Smooth muscle cell (in vitro differentiated cells): ENCODE measurements around the gene MSN. TPM values are rescaled to one million over a fixed set of nuclear protein-coding genes. Genes with fewer than 3 reads are reported as not detected.
A peak's percentile ranks its signal among the peaks of the same experiment; 100 is the strongest.

Experiments used
- DNase-seq: peaks from one replicate; lab custom pipeline; 2025; ENCODE audit not compliant: unreplicated experiment; lab: John Stamatoyannopoulos, UW
- H2AFZ ChIP-seq: fragments of 200-600 bp; sonication (generic); 2 replicates; pipeline ENCODE4 v1.6.0; 2016; ENCODE audit warnings: antibody characterized with exemption, low read depth, mild to moderate bottlenecking
- H3F3A ChIP-seq: fragments of 200-600 bp; sonication (generic); 2 replicates; pipeline ENCODE4 v1.6.0; 2017; ENCODE audit warnings: antibody characterized with exemption, low read depth
- H3K27ac ChIP-seq: fragments of 200-600 bp; sonication (generic); 2 replicates; pipeline ENCODE4 v1.5.1; 2016; ENCODE audit warnings: low read depth, mild to moderate bottlenecking
- H3K27me3 ChIP-seq: fragments of 200-600 bp; sonication (generic); 2 replicates; pipeline ENCODE4 v1.6.1; 2016; ENCODE audit warnings: low read depth, mild to moderate bottlenecking
- H3K36me3 ChIP-seq: fragments of 200-600 bp; sonication (generic); 2 replicates; pipeline ENCODE4 v1.5.1; 2016; ENCODE audit warnings: low read depth
- H3K4me1 ChIP-seq: fragments of 200-600 bp; sonication (generic); 2 replicates; pipeline ENCODE4 v1.5.1; 2016; ENCODE audit warnings: low read depth
- H3K4me2 ChIP-seq: fragments of 200-600 bp; sonication (generic); 2 replicates; pipeline ENCODE4 v1.6.0; 2016; ENCODE audit warnings: mild to moderate bottlenecking
- H3K4me3 ChIP-seq: fragments of 200-600 bp; sonication (generic); 2 replicates; pipeline ENCODE4 v1.5.1; 2016; ENCODE audit warnings: mild to moderate bottlenecking
- H3K79me2 ChIP-seq: fragments of 200-600 bp; sonication (generic); 2 replicates; pipeline ENCODE4 v1.6.0; 2016; ENCODE audit warnings: low read depth, mild to moderate bottlenecking
- H3K9ac ChIP-seq: fragments of 200-600 bp; sonication (generic); 2 replicates; pipeline ENCODE4 v1.6.0; 2016; ENCODE audit warnings: low read depth
- H3K9me3 ChIP-seq: fragments of 200-600 bp; sonication (generic); replicated peaks from 2 replicates; pipeline ENCODE4 v1.5.1; 2016; ENCODE audit warnings: low read depth
- H4K20me1 ChIP-seq: fragments of 200-600 bp; sonication (generic); 2 replicates; pipeline ENCODE4 v1.6.0; 2016; ENCODE audit warnings: low read depth
- WGBS: methylation state at CpG from one replicate; pipeline ENCODE4 v1.1.7; 2016; ENCODE audit warnings: low lambda C conversion rate; 5-methylcytosine and 5-hydroxymethylcytosine counted together
- polyA plus RNA-seq: library from polyadenylated mRNA; unstranded; fragments of >200 nt; fragmentation: Nextera tagmentation; extraction: Ambion mirVana; gene quantifications from 2 replicates; pipeline ENCODE4 v1.2.1, GENCODE V29; 2016
- total RNA-seq: library from RNA; depleted of rRNA; stranded (reverse); fragments of >200 nt; gene quantifications from 2 replicates; pipeline ENCODE4 v1.2.3, GENCODE V29; 2014
- TF ChIP-seq, protein P1 (sequence below): fragments of 200-600 bp; sonication (generic); IDR thresholded peaks from 2 replicates; pipeline ENCODE4 v1.5.1; 2017; ENCODE audit warnings: borderline replicate concordance, mild to moderate bottlenecking, antibody characterized with exemption; ENCODE audit not compliant: insufficient read depth, poor library complexity, severe bottlenecking

Gene MSN
- total and polyA plus RNA-seq, 2 experiments from 2014 or later: 355 to 416 TPM

DNA sequence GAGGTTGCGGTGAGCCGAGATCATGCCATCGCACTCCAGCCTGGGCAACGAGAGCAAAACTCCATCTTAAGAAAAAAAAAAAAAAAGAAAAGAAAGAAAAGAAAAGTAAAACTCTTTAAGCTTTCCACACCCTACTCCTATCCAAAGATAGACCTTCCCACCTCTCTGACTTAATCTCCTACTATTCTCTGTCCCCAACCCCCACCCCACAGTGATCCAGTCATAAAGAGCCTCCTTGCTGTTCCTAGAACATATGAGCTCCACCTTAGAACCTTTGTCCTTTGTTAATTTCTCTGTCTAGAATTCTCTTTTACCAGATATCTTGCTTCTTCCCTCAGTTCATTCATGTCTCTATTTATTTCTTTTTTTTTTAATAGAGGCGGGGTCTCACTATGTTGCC, 30.1 kb upstream of the MSN start:
- H3K9me3 ChIP-seq: no peaks in the 10 kb centered on the region
- TF ChIP-seq, protein P1, sequence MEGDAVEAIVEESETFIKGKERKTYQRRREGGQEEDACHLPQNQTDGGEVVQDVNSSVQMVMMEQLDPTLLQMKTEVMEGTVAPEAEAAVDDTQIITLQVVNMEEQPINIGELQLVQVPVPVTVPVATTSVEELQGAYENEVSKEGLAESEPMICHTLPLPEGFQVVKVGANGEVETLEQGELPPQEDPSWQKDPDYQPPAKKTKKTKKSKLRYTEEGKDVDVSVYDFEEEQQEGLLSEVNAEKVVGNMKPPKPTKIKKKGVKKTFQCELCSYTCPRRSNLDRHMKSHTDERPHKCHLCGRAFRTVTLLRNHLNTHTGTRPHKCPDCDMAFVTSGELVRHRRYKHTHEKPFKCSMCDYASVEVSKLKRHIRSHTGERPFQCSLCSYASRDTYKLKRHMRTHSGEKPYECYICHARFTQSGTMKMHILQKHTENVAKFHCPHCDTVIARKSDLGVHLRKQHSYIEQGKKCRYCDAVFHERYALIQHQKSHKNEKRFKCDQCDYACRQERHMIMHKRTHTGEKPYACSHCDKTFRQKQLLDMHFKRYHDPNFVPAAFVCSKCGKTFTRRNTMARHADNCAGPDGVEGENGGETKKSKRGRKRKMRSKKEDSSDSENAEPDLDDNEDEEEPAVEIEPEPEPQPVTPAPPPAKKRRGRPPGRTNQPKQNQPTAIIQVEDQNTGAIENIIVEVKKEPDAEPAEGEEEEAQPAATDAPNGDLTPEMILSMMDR: no peak
- no peak overlapping the region for H3K4me3 ChIP-seq
- no peaks in the 10 kb centered on the region for H3K79me2 ChIP-seq
- no peak overlapping the region for H3K9ac ChIP-seq
- DNase-seq: no peak
- H3K4me1 ChIP-seq: no peaks in the 10 kb centered on the region
- no peaks in the 10 kb centered on the region for H4K20me1 ChIP-seq
- no peaks in the 10 kb centered on the region for H3K36me3 ChIP-seq
- no peak overlapping the region for H3K27ac ChIP-seq
- H2AFZ ChIP-seq: no peak overlapping the region
- no peak overlapping the region for H3K4me2 ChIP-seq
- H3F3A ChIP-seq: no peaks in the 10 kb centered on the region
- WGBS: 96% methylated on average over 5 of the region's 5 CpGs
- no peaks in the 10 kb centered on the region for H3K27me3 ChIP-seq

DNA sequence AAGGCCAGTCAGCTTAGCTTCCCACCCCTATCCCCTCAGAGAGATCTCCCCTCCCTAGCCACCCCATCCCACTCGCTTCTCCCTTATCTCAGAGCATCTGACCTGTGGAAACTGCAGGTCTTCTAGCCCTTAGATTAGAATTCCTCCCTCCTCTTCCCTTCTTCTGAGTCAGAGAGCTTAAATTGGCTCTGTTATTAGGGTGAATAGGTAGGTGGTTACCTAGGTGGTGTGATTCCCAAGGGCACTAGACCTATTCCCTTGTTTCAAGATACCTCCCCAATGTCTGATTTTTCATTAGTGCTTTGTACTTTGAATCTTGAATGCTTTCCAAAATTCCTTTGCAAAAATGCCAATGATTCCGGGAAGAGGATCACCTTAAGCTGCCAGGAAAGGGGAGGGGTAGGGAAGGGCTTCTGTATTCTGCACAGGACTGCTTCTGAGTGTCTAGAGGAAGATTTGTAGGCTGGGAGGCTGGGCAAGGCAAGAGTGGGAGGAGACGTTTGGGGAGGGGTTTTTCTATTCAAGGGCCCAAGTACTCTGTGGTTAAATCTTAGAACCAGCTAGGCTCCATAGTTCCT, 24.5 kb upstream of the MSN start:
- Histone ChIP-seq H3K27ac (peak overlapping the region; percentile 24), H3K27me3 (no peaks in the 10 kb centered on the region), H3K4me2 (no peak overlapping the region), H3K4me3 (no peak overlapping the region), H3K36me3 (no peaks in the 10 kb centered on the region), H4K20me1 (no peaks in the 10 kb centered on the region), H3K9me3 (no peaks in the 10 kb centered on the region), H2AFZ (no peak overlapping the region), H3K9ac (no peak overlapping the region), H3F3A (no peaks in the 10 kb centered on the region), H3K4me1 (no peaks in the 10 kb centered on the region), H3K79me2 (no peaks in the 10 kb centered on the region)
- TF ChIP-seq, protein P1: no peak
- no peak for DNase-seq
- WGBS: 37% methylated on average over 3 of the region's 3 CpGs

DNA sequence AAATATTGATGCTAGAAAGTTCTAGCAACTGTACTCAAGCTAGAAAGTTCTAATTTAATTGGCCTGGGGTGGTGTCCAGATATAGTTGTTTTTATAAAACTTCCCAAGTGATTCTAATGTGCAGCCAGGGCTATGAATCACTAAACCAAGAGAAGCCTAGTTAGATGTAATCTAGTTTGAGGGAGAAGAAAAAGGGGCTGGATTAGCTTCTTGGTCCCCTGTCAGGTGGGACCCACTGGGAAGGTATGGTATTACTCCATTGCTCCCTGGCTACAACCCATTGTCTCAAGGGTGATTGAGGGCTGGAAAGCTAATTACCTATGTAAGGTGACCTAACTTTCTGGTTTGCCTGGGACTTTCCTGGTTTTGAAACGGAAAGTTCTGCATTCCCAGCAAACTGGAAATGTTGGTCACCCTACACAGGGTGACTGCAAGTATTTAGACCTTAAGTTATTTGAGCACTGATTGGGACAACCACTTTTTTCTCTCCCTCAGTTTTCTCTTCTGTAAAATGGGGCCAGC, 23.9 kb upstream of the MSN start:
- Histone ChIP-seq H3K9me3 (no peaks in the 10 kb centered on the region), H3K9ac (no peak overlapping the region), H3K4me2 (no peak overlapping the region), H3K27ac (peak overlapping the region; percentile 24), H3F3A (no peaks in the 10 kb centered on the region), H2AFZ (no peak overlapping the region), H3K4me1 (no peaks in the 10 kb centered on the region), H3K36me3 (no peaks in the 10 kb centered on the region), H3K4me3 (no peak overlapping the region), H3K27me3 (no peaks in the 10 kb centered on the region), H3K79me2 (no peaks in the 10 kb centered on the region), H4K20me1 (no peaks in the 10 kb centered on the region)
- 53% methylated on average over 1 of the region's 1 CpG for WGBS
- TF ChIP-seq, protein P1: no peak
- DNase-seq: no peak
